ENCODE data around the gene LMF1. TPM values are rescaled to one million over a fixed set of nuclear protein-coding genes. Genes with fewer than 3 reads are reported as not detected.

LMF1 gene
- polyA plus RNA-seq, 1 donor from 2014 or later = 16.2 TPM

DNA sequence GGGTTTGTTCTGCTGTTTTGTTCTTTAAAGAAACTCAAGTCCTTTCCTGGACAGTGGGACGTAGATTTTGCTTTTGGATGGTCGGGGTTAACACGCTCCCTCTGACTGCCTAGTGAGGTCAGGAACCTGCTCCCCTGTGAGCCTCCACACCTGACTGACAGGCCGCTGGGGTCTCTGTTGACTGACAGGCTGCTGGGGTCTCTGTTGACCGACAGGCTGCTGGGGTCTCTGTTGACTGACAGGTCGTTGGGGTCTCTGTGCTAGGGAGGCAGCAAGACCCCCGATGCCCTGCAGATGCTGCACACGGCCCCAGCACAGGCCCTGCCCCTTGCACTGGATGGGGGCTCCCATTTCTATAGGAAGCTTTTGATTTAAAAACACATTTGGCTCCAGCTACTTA is 33.5 kb downstream of the LMF1 start:
- Histone ChIP-seq H3K27me3 (ENCODE audit: insufficient read depth, low read depth, low read length) (no peaks in the 10 kb centered on the region), H3K4me3 (ENCODE audit: low read length) (no peak overlapping the region), H3K9me3 (ENCODE audit: low read length) (no peaks in the 10 kb centered on the region), H3K36me3 (ENCODE audit: insufficient read depth, low read length) (peaks cover 6% of the 10 kb centered on the region), H3K79me2 (replicated peaks; ENCODE audit: insufficient read depth, low read length) (no peaks in the 10 kb centered on the region), H3K27ac (ENCODE audit: low read length) (no peak overlapping the region), H3K9ac (ENCODE audit: low read length) (no peak overlapping the region), H2AFZ (ENCODE audit: low read depth, low read length) (no peak overlapping the region), H4K20me1 (ENCODE audit: insufficient read depth) (no peaks in the 10 kb centered on the region), H3K9me2 (ENCODE audit: insufficient read depth, low read length) (no peaks in the 10 kb centered on the region), H3F3A (ENCODE audit: insufficient read depth, low read length, poor library complexity, severe bottlenecking) (no peaks in the 10 kb centered on the region), H3K4me2 (ENCODE audit: low read length) (no peak overlapping the region)
- TF ChIP-seq EP300 (conservative IDR thresholded peaks at IDR 0.05; ENCODE audit: poor library complexity, severe bottlenecking) = no peak
- TF ChIP-seq RAD21 (conservative IDR thresholded peaks at IDR 0.05) = no peak
- TF ChIP-seq, protein P1, sequence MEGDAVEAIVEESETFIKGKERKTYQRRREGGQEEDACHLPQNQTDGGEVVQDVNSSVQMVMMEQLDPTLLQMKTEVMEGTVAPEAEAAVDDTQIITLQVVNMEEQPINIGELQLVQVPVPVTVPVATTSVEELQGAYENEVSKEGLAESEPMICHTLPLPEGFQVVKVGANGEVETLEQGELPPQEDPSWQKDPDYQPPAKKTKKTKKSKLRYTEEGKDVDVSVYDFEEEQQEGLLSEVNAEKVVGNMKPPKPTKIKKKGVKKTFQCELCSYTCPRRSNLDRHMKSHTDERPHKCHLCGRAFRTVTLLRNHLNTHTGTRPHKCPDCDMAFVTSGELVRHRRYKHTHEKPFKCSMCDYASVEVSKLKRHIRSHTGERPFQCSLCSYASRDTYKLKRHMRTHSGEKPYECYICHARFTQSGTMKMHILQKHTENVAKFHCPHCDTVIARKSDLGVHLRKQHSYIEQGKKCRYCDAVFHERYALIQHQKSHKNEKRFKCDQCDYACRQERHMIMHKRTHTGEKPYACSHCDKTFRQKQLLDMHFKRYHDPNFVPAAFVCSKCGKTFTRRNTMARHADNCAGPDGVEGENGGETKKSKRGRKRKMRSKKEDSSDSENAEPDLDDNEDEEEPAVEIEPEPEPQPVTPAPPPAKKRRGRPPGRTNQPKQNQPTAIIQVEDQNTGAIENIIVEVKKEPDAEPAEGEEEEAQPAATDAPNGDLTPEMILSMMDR (IDR thresholded peaks at IDR 0.05; ENCODE audit: poor library complexity, severe bottlenecking) = no peak
- TF ChIP-seq MXI1 (conservative IDR thresholded peaks at IDR 0.05; ENCODE audit: poor library complexity, severe bottlenecking) = no peak
- no peak for TF ChIP-seq EZH2 (IDR thresholded peaks at IDR 0.05; ENCODE audit: borderline replicate concordance, insufficient read depth, low read length, poor library complexity, severe bottlenecking)

DNA sequence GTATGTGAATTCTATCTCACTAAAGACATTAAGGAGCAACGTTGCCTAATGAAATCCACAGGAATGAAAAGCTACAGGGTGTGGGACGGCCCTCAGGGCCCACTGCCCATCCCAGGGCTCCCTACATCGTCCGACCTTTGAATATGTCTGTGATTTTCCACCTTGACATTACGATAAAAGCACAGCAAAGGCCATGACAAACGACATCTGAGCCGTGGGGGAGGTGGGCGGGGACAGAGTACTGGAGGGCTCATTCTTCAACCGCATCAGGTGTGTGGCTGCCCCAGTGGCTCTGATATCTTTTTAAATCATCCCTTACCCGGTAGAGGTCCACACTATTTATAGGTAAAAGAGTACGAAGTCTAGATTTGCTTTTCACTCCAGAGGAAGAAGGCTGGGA is 35.1 kb downstream of the LMF1 start:
- H3K9ac ChIP-seq (ENCODE audit: low read length) = no peak overlapping the region
- no peak overlapping the region for H3K4me3 ChIP-seq (ENCODE audit: low read length)
- no peak overlapping the region for H3K4me2 ChIP-seq (ENCODE audit: low read length)
- no peak overlapping the region for H3K27ac ChIP-seq (ENCODE audit: low read length)
- no peaks in the 10 kb centered on the region for H3K9me2 ChIP-seq (ENCODE audit: insufficient read depth, low read length)
- H3K79me2 ChIP-seq (replicated peaks; ENCODE audit: insufficient read depth, low read length) = no peaks in the 10 kb centered on the region
- H3F3A ChIP-seq (ENCODE audit: insufficient read depth, low read length, poor library complexity, severe bottlenecking) = no peaks in the 10 kb centered on the region
- H3K36me3 ChIP-seq (ENCODE audit: insufficient read depth, low read length) = peaks cover 6% of the 10 kb centered on the region
- H3K27me3 ChIP-seq (ENCODE audit: insufficient read depth, low read depth, low read length) = no peaks in the 10 kb centered on the region
- TF ChIP-seq SMC3 (conservative IDR thresholded peaks at IDR 0.05; ENCODE audit: poor library complexity) = no peak
- no peak for TF ChIP-seq POLR2AphosphoS5 (IDR thresholded peaks at IDR 0.05)
- TF ChIP-seq, protein P1 (IDR thresholded peaks at IDR 0.05; ENCODE audit: poor library complexity, severe bottlenecking) = no peak
- TF ChIP-seq TAF1 (IDR thresholded peaks at IDR 0.05; ENCODE audit: low read depth) = no peak
- no peak for TF ChIP-seq RAD21 (conservative IDR thresholded peaks at IDR 0.05)
- TF ChIP-seq MXI1 (conservative IDR thresholded peaks at IDR 0.05; ENCODE audit: poor library complexity, severe bottlenecking) = no peak
- TF ChIP-seq, protein P2, sequence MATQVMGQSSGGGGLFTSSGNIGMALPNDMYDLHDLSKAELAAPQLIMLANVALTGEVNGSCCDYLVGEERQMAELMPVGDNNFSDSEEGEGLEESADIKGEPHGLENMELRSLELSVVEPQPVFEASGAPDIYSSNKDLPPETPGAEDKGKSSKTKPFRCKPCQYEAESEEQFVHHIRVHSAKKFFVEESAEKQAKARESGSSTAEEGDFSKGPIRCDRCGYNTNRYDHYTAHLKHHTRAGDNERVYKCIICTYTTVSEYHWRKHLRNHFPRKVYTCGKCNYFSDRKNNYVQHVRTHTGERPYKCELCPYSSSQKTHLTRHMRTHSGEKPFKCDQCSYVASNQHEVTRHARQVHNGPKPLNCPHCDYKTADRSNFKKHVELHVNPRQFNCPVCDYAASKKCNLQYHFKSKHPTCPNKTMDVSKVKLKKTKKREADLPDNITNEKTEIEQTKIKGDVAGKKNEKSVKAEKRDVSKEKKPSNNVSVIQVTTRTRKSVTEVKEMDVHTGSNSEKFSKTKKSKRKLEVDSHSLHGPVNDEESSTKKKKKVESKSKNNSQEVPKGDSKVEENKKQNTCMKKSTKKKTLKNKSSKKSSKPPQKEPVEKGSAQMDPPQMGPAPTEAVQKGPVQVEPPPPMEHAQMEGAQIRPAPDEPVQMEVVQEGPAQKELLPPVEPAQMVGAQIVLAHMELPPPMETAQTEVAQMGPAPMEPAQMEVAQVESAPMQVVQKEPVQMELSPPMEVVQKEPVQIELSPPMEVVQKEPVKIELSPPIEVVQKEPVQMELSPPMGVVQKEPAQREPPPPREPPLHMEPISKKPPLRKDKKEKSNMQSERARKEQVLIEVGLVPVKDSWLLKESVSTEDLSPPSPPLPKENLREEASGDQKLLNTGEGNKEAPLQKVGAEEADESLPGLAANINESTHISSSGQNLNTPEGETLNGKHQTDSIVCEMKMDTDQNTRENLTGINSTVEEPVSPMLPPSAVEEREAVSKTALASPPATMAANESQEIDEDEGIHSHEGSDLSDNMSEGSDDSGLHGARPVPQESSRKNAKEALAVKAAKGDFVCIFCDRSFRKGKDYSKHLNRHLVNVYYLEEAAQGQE (IDR thresholded peaks at IDR 0.05; ENCODE audit: borderline replicate concordance) = no peak
- TF ChIP-seq EP300 (conservative IDR thresholded peaks at IDR 0.05; ENCODE audit: poor library complexity, severe bottlenecking) = no peak
- TF ChIP-seq EZH2 (IDR thresholded peaks at IDR 0.05; ENCODE audit: borderline replicate concordance, insufficient read depth, low read length, poor library complexity, severe bottlenecking) = no peak
- H3K9me3 ChIP-seq (ENCODE audit: low read length) = no peaks in the 10 kb centered on the region
- H2AFZ ChIP-seq (ENCODE audit: low read depth, low read length) = no peak overlapping the region
- no peaks in the 10 kb centered on the region for H4K20me1 ChIP-seq (ENCODE audit: insufficient read depth)

Data from neural cell (in vitro differentiated cells).